Breast epithelium (tissue), 3 donors: ENCODE data around the gene DCAF15.

Source experiments
- POLR2A ChIP-seq: fragments of 450-650 bp; IDR thresholded peaks from one replicate; pipeline ENCODE4 v1.6.1; 2016; ENCODE audit warnings: antibody characterized with exemption, mild to moderate bottlenecking, moderate library complexity
- TF ChIP-seq, protein P1 (sequence below), 3 donors: fragments of 450-650 bp; IDR thresholded peaks; one replicate each; pipeline ENCODE4 v1.5.1; 2016 to 2017; ENCODE audit warnings: antibody characterized with exemption in 3 of 3, mild to moderate bottlenecking in 3 of 3, moderate library complexity in 3 of 3

DNA sequence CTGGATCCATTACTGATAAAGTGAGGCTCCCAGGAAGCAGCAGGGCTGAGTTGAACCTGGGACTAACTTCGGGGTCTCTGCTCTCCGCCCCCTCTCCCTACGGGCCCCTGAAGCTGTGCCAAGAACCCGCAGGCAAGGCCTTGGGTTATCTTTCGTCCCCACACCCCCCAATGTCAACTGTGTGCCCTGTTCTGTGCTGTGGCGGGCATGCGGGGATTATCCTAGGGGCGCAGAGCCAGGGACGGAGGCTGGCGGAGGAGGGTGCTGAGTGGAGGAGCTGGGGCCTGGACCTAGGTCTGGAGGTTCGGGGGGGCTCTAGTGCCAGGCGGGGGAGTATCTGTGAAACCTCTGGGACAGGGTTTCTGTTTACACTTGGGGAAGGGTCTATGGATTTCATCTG, 27.4 kb downstream of the DCAF15 start:
- TF ChIP-seq, protein P1, sequence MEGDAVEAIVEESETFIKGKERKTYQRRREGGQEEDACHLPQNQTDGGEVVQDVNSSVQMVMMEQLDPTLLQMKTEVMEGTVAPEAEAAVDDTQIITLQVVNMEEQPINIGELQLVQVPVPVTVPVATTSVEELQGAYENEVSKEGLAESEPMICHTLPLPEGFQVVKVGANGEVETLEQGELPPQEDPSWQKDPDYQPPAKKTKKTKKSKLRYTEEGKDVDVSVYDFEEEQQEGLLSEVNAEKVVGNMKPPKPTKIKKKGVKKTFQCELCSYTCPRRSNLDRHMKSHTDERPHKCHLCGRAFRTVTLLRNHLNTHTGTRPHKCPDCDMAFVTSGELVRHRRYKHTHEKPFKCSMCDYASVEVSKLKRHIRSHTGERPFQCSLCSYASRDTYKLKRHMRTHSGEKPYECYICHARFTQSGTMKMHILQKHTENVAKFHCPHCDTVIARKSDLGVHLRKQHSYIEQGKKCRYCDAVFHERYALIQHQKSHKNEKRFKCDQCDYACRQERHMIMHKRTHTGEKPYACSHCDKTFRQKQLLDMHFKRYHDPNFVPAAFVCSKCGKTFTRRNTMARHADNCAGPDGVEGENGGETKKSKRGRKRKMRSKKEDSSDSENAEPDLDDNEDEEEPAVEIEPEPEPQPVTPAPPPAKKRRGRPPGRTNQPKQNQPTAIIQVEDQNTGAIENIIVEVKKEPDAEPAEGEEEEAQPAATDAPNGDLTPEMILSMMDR (IDR thresholded peaks at IDR 0.05): no peak
- TF ChIP-seq POLR2A: no peak
